ENCODE measurements around the gene SNX33. TPM values are rescaled to one million over a fixed set of nuclear protein-coding genes. Genes with fewer than 3 reads are reported as not detected.
"Not testable (repeated sequence)": the region's sequence is repeated elsewhere in the genome, so short reads cannot be mapped to it uniquely, and the experiment has no call there.

The SNX33 gene
- total RNA-seq, 1 donor from 2014 or later: 17.3 TPM

GRCh38 chr15:75676688-75677464 lies 29.2 kb downstream of the SNX33 start:
- Mint-ChIP-seq H3K36me3 (ENCODE audit: low read depth, unreplicated experiment) (no peaks in the 10 kb centered on the region), H3K4me3 (ENCODE audit: unreplicated experiment) (no peak overlapping the region), H3K27me3 (ENCODE audit: unreplicated experiment) (peaks cover 19% of the 10 kb centered on the region), H3K9me3 (ENCODE audit: unreplicated experiment) (no peaks in the 10 kb centered on the region), H3K27ac (ENCODE audit: unreplicated experiment) (no peak overlapping the region), H3K4me1 (ENCODE audit: unreplicated experiment) (peaks cover 10% of the 10 kb centered on the region)
- no peak for DNase-seq (ENCODE audit: low spot score)
- no peak for TF ChIP-seq CTCF (IDR thresholded peaks at IDR 0.05; ENCODE audit: unreplicated experiment)

GRCh38 chr15:75677465-75678323 lies 30.0 kb downstream of the SNX33 start:
- no peak overlapping the region for H3K27ac Mint-ChIP-seq (ENCODE audit: unreplicated experiment)
- DNase-seq (ENCODE audit: low spot score): no peak
- no peak overlapping the region for H3K4me3 Mint-ChIP-seq (ENCODE audit: unreplicated experiment)
- H3K4me1 Mint-ChIP-seq (ENCODE audit: unreplicated experiment): peaks cover 6% of the 10 kb centered on the region
- no peaks in the 10 kb centered on the region for H3K36me3 Mint-ChIP-seq (ENCODE audit: low read depth, unreplicated experiment)
- no peaks in the 10 kb centered on the region for H3K9me3 Mint-ChIP-seq (ENCODE audit: unreplicated experiment)
- peaks cover 21% of the 10 kb centered on the region for H3K27me3 Mint-ChIP-seq (ENCODE audit: unreplicated experiment)
- TF ChIP-seq CTCF (IDR thresholded peaks at IDR 0.05; ENCODE audit: unreplicated experiment): no peak

- not testable (repeated sequence) for H3K27ac Mint-ChIP-seq (ENCODE audit: unreplicated experiment); H3K4me1 Mint-ChIP-seq (ENCODE audit: unreplicated experiment); H3K36me3 Mint-ChIP-seq (ENCODE audit: low read depth, unreplicated experiment); H3K4me3 Mint-ChIP-seq (ENCODE audit: unreplicated experiment); H3K9me3 Mint-ChIP-seq (ENCODE audit: unreplicated experiment); DNase-seq (ENCODE audit: low spot score)
- peaks cover 21% of the 10 kb centered on the region for H3K27me3 Mint-ChIP-seq (ENCODE audit: unreplicated experiment)
Observed at GRCh38 chr15:75678324-75678690, 30.6 kb downstream of the SNX33 start.

GRCh38 chr15:75680007-75680789 lies 32.5 kb downstream of the SNX33 start:
- no peaks in the 10 kb centered on the region for H3K36me3 Mint-ChIP-seq (ENCODE audit: low read depth, unreplicated experiment)
- H3K4me3 Mint-ChIP-seq (ENCODE audit: unreplicated experiment): no peak overlapping the region
- no peaks in the 10 kb centered on the region for H3K4me1 Mint-ChIP-seq (ENCODE audit: unreplicated experiment)
- peaks cover 23% of the 10 kb centered on the region for H3K27me3 Mint-ChIP-seq (ENCODE audit: unreplicated experiment)
- no peak overlapping the region for H3K27ac Mint-ChIP-seq (ENCODE audit: unreplicated experiment)
- no peaks in the 10 kb centered on the region for H3K9me3 Mint-ChIP-seq (ENCODE audit: unreplicated experiment)
- no peak for DNase-seq (ENCODE audit: low spot score)
- no peak for TF ChIP-seq CTCF (IDR thresholded peaks at IDR 0.05; ENCODE audit: unreplicated experiment)

Measured in endothelial cell (in vitro differentiated cells).